ENCODE measurements around the gene KIAA1755. TPM values are rescaled to one million over a fixed set of nuclear protein-coding genes. Genes with fewer than 3 reads are reported as not detected.

Gene KIAA1755
- total RNA-seq, 4 donors from 2014 or later = 0.17 to 0.88 (median 0.46) TPM; not detected in 1

DNA sequence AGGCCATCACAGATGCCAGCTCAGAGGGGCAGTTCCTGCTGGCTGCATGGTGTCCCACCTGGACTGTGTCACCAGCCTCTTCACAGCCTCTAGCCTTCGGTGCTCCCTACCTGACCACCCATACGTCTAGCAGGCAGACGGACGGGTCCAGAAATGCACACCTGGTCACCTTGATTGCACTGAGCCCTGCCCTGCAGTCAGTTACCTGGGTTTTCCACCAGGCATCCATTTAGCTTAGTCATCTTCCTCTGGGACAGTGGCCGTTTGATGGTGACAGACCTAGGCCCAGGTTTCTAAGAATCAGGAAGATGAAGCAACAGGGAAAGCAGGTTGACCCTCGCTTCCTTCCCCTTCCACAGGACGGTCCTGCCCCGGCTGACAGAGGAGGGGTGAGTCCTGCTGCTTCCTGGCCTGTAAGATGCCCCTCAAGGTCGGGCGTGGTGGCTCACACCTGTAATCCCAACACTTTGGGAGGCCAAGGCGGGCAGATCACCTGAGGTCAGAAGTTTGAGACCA, 33.6 kb upstream of the KIAA1755 start:
- intact Hi-C loops (cut with DNase I; ENCODE audit: low total_unique reads) = no loop called here
- no peak overlapping the region for H3K4me3 ChIP-seq (ENCODE audit: low read depth, poor library complexity, severe bottlenecking)
- DNase-seq (ENCODE audit: low spot score in 2 of 2) = no peak
- WGBS, 2 donors = 83 to 87% methylated on average over 11 of the region's 11 CpGs
- TF ChIP-seq, protein P1, sequence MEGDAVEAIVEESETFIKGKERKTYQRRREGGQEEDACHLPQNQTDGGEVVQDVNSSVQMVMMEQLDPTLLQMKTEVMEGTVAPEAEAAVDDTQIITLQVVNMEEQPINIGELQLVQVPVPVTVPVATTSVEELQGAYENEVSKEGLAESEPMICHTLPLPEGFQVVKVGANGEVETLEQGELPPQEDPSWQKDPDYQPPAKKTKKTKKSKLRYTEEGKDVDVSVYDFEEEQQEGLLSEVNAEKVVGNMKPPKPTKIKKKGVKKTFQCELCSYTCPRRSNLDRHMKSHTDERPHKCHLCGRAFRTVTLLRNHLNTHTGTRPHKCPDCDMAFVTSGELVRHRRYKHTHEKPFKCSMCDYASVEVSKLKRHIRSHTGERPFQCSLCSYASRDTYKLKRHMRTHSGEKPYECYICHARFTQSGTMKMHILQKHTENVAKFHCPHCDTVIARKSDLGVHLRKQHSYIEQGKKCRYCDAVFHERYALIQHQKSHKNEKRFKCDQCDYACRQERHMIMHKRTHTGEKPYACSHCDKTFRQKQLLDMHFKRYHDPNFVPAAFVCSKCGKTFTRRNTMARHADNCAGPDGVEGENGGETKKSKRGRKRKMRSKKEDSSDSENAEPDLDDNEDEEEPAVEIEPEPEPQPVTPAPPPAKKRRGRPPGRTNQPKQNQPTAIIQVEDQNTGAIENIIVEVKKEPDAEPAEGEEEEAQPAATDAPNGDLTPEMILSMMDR (IDR thresholded peaks at IDR 0.05) = no peak
- TF ChIP-seq POLR2A (IDR thresholded peaks at IDR 0.05) = no peak

DNA sequence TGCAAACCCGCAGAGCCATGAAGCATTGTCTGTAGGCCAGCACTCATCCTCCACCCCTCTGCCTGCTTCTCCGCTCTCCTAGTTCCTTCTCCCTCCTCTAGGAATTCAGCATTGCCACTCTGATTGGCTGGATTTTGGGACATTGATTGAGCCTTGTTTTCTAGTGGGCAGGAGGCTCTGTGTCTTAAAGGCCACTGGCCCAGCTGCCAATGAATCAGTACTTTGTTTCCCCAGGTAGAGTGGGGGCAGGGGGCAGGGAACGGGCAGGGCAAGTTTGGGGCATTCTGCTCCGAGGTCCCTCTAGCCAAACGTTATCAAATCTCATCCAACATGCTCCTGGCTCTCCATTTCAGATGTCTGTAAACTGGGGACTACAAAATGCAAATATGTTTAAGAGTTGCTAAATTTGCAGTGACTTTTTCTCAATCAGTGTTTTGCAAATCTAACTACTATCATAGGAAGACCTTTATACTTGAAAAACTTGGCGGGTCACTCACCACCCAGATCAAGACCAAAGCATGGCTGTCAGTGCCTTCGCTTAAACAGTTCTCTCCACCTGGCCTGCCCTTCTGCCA, 33.0 kb upstream of the KIAA1755 start:
- WGBS, 2 donors = 65 to 74% methylated on average over 7 of the region's 7 CpGs
- no peak for TF ChIP-seq POLR2A (IDR thresholded peaks at IDR 0.05)
- TF ChIP-seq, protein P1 (IDR thresholded peaks at IDR 0.05) = no peak
- intact Hi-C loops (cut with DNase I; ENCODE audit: low total_unique reads) = no loop called here
- no peak overlapping the region for H3K4me3 ChIP-seq (ENCODE audit: low read depth, poor library complexity, severe bottlenecking)
- no peak for DNase-seq (ENCODE audit: low spot score in 2 of 2)

DNA sequence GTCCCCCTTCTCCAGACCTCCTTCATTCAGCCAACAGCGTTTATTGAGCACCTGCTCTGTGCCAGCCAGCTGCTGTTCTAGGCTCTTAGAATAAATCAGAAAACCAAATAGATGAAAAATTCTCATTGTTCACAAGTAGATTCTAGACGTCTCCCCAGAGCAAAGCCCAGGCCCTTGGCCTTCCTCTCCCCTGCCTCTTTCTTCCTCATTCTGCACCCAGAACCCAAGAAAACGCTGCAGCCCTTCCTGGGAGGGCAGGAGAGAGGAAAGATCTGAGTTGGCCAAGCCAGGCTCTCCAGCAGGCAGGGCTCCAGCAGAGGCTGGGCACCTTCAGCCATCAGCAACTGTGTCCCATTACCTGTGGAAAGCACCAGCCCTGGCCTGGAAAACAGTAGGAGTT, 31.4 kb upstream of the KIAA1755 start:
- WGBS, 2 donors = 50 to 51% methylated on average over 3 of the region's 3 CpGs
- intact Hi-C loops (cut with DNase I; ENCODE audit: low total_unique reads) = no loop called here
- H3K4me3 ChIP-seq (ENCODE audit: low read depth, poor library complexity, severe bottlenecking) = no peak overlapping the region
- TF ChIP-seq POLR2A (IDR thresholded peaks at IDR 0.05) = no peak
- TF ChIP-seq, protein P1 (IDR thresholded peaks at IDR 0.05) = no peak
- no peak for DNase-seq (ENCODE audit: low spot score in 2 of 2)

DNA sequence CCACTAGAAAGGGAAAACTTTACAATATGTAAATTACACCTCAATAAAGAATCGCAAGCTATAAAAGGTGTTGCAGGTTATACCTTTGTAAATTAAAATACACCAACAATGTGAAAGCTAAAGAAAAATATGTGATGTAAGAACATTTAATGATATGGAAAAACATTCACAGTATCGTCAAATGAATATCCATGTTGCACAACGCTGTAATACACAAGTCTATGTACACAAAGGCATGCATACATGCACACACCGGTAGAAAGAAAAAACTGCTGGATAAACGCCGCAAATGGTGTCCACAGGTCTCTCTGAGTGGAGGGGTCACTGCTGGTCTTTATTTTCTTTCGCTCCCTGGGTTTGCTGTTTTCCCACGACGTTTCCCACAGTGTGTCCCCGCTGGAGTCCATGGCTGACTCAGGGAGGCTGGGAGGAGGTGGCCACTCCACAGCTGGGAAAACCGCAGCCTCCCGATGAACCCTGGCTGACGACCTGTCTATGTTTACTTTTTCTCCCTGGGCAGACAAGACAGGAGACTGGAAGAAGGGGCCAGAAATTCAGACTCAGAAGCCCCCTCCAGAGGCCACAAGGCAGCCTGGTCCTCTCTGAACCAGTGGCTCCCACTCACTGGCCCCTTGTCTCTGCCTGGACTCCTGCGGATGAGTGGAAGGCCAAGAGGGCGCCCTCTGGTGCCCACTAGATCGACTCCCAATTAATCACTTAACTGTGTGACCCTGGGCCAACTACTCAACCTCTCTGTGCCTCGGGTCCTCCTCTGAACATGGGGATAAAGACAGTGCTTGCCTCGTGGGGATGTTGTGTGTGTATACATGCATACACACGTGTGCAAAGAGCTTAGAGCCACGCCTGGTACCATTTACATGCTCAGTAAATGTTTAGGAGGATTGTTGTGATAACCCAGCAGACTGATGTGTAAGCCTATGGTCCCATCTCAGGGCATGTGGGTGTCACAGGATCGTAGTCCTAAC, 30.6 kb upstream of the KIAA1755 start:
- H3K4me3 ChIP-seq (ENCODE audit: low read depth, poor library complexity, severe bottlenecking) = no peak overlapping the region
- 51 to 62% methylated on average over 21 of the region's 21 CpGs for WGBS, 2 donors
- intact Hi-C loops (cut with DNase I; ENCODE audit: low total_unique reads) = no loop called here
- DNase-seq (ENCODE audit: low spot score in 2 of 2) = no peak
- no peak for TF ChIP-seq POLR2A (IDR thresholded peaks at IDR 0.05)
- TF ChIP-seq, protein P1 (IDR thresholded peaks at IDR 0.05) = no peak

DNA sequence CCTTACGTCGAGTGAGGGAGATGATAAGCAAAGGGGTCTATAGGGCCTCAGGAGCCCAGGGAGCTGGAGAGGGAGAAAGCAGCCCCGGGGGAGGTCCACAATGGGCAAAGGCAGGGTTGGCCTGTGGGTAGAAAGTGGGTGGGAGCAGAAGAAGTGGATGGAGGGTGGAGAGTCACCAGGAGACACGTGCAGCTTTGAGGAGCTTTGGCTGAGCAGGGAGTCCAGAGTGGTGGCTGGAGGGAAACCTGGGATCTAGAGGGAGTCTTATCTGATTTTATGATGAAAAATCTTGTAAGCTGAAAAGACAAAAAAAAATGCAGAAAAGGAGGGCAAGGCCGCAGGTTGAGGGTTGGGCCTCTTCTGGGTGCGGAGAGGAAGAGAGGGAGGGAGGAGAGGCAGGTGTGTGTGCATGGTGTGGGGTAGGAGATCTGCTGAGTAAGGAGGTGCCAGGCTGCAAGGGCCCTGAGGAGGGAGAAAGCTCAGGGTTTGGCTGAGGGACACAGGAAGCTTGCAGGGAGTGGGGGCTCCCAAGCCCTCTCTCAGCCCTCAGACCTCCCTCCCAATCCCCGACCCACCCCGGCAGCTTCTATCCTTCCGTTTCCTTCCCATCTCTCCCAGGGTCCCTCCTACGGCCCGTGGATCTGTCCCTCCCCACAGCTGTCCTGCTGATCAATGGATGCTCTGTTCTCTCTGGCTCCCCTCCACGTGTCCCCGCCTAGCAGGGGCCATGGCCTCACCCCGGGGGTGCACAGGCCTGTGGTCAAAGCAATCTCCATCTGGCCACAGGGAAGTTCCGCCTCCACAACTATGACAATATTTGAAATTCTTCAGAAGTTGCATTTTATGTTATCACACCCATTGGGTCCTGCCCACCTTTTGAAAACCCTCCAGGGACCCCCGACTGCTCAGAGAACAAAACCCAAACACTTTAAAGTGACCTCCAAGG, 26.3 kb upstream of the KIAA1755 start:
- no peak for TF ChIP-seq POLR2A (IDR thresholded peaks at IDR 0.05)
- intact Hi-C loops (cut with DNase I; ENCODE audit: low total_unique reads) = no loop called here
- peak in 1 of 2 donors; percentile 72 for DNase-seq (ENCODE audit: low spot score in 2 of 2)
- H3K4me3 ChIP-seq (ENCODE audit: low read depth, poor library complexity, severe bottlenecking) = no peak overlapping the region
- WGBS, 2 donors = 45 to 46% methylated on average over 16 of the region's 16 CpGs
